Left colon (tissue), 2 donors: Measurements from ENCODE around the gene HPS3. TPM values are rescaled to one million over a fixed set of nuclear protein-coding genes. Genes with fewer than 3 reads are reported as not detected.
"Not testable (repeated sequence)": the region's sequence is repeated elsewhere in the genome, so short reads cannot be mapped to it uniquely, and the experiment has no call there.

Source experiments
- ATAC-seq: fragments of 200-7000 bp; cut with Tn5 transposase; one replicate; pipeline ENCODE4 v1.9.1; 2020; ENCODE audit warnings: mild to moderate bottlenecking, moderate library complexity
- DNase-seq, 2 donors: peaks; one replicate each; pipeline ENCODE4 v3.0.0-alpha.2; 2020
- intact Hi-C, 2 donors: fragments of 100-400 bp; cut with DNase I in 1 of 2; cut with micrococcal nuclease in 1 of 2; formaldehyde crosslinking; loops; one replicate each; pipeline versions ENCODE4 v1.11.2 to v1.14.0; 2022; cut with DNase I, micrococcal nuclease
- total RNA-seq, 2 donors: library from RNA; stranded (reverse); fragmentation: NEBNext Ultra II Directional; extraction: Animal tissue kit (Norgen Biotek cat#: 25700); gene quantifications; one replicate each; pipeline ENCODE4 v1.2.1, GENCODE V29; 2021
- donor health status: DM: no; HTN: no; CAD: no.
- donor health status: DM: yes; HTN: yes; CAD: no.

The HPS3 gene
- total RNA-seq, 2 donors from 2014 or later = 15.0 to 18.1 TPM

- intact Hi-C loops = no loop called here
- no peak for ATAC-seq
- DNase-seq = no peak
Observed at GRCh38 chr3:149179220-149179619, 49.8 kb downstream of the HPS3 start.

GRCh38 chr3:149180057-149180573 lies 50.7 kb downstream of the HPS3 start:
- DNase-seq (peak; percentile 37 to 60), ATAC-seq (no peak)
- intact Hi-C loops = no loop called here

DNA sequence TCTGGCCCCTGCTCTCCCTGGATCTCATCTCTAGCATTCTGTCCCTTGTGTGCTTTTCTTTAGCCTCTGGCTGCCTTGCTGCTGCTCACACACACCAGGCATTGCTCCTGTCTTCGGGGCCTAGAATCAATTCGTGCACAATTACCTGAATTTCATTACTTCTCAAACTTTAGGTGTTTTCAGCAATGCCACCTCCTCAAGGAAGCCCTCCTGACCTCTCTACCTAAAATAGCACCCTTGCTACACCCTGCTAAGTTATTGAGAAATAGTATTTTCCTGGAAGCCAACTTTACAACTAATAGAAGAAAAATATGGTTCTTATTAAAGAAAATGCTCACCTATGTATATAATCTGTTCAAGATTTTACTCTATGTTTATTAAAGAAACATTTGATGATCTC lies 51.7 kb downstream of the HPS3 start:
- ATAC-seq = no peak
- DNase-seq = no peak
- intact Hi-C loops = no loop called here

DNA sequence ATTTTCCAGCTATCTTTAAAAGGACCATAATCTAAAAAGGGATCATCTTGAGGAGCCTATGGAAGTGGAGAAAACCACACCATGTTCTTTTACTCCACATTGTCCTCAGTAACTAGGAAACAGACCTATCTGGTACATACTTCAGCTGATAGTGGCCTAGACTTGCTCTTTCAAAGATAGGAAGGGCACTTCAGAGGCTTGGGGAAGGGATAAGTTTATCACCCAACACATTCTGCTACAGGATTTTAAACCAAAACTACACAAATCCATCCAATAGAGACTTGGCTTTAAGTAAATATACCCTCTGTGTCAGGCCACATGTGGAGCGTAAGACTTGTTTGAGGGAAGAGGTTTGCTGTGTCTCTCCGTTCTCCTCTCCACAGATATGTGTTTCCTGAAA lies 56.8 kb downstream of the HPS3 start:
- DNase-seq (no peak), ATAC-seq (no peak)
- intact Hi-C loops = no loop called here

- ATAC-seq (no peak), DNase-seq (no peak)
- intact Hi-C loops = no loop called here
Observed at GRCh38 chr3:149186721-149187120, 57.3 kb downstream of the HPS3 start.

DNA sequence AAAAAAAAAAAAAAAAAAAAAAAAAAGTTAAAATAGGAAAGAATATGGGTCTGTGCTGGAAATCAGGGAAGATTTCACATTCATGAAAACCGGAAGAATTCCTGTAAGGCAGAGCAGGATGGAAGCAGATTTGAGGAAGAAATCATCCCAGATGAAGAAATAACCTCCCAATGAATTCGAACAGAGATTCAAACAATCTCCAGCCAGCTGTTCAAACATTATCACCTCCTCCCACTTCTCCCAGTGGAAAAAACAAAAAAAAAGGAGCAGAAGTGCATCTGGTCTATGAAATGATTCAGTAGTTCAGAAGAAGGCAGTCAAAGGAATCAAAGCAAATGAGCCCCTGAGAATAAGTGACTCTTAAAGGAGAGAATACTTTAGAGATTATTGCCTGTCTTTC lies 59.1 kb downstream of the HPS3 start:
- ATAC-seq = no peak
- intact Hi-C loops = no loop called here
- no peak for DNase-seq

DNA sequence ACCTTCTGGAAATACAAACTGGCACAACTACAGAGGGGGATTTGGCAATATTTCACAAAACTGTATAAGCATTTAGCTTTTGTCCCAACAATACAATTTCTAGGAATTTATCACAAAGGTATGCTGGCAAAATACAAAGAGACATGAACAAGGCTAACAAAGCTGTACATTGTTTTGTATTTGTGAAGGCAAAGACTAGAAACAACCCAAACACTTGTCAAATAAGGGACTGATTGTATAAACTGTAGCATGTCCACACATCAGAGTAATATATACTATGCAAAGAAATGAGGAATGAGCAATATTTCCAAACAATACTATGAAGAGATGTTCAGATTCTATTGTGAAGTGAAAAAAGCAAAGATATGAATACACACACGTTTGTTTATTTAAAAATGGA lies 65.8 kb downstream of the HPS3 start:
- DNase-seq (no peak), ATAC-seq (no peak)
- intact Hi-C loops = no loop called here

- DNase-seq, ATAC-seq, intact Hi-C loops: not testable (repeated sequence)
Observed at GRCh38 chr3:149196805-149197592, 67.6 kb downstream of the HPS3 start.

GRCh38 chr3:149197669-149198068 lies 68.2 kb downstream of the HPS3 start:
- ATAC-seq = no peak
- intact Hi-C loops = no loop called here
- no peak for DNase-seq

- DNase-seq (no peak), ATAC-seq (no peak)
- intact Hi-C loops = no loop called here
Observed at GRCh38 chr3:149198611-149199010, 69.2 kb downstream of the HPS3 start.

DNA sequence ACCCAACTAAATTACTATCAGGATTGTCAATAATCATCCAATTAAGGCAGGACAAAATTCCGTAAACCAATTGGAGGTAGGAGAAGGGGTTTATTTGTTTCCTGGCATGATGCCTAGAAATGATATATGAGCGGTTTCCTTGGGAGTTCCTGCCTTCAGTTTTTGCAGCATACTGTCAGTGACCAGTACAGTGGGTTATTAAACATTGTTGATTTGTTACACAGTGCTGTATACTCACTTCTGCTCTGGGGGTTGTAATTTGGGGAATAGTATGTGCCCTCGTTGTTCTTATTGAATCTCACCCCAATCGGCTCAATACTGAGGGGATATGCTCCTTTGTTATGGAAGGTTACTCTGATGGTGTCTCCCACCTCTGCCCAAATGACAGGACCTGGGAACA lies 70.0 kb downstream of the HPS3 start:
- no peak for ATAC-seq
- intact Hi-C loops = no loop called here
- no peak for DNase-seq

DNA sequence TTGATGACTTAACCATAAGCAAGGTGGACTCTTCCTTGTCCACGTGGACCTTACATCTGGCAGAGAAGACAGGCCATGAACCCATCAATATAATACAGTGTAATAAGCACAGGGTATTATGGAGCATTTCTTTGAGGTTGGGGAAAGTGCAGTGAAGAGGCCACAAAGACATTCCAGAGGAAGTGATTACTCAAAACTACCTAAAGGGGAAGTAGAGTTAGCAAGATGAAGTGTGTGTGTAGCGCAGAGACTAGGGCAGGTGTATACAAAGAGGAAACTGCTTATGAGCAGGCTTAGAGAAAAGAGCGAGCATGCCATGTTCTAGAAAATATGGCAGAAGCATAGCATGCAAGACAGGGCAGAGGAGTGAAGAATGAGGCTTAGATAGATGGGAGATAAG lies 74.3 kb downstream of the HPS3 start:
- ATAC-seq (no peak), DNase-seq (no peak)
- intact Hi-C loops = no loop called here

- intact Hi-C loops = no loop called here
- ATAC-seq (no peak), DNase-seq (no peak)
Observed at GRCh38 chr3:149204390-149204991, 75.1 kb downstream of the HPS3 start.

DNA sequence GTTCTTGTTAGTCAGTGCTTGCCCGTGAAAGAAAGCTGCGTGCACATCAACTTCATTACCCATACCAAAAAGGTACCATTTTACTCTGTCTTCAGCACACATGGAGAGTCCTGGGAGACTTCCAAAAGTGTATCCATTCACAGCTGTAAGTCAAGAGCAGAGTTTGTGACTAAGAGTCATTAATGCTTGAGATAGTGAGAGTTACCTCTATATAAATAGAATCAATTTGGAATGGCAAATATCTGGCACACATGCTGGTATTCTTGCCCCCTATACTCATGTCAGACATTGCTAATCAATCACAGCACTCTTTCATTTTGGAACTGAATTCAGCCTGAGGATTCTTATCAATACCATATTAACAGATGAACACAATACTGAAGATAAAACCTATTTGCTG lies 78.0 kb downstream of the HPS3 start:
- ATAC-seq (no peak), DNase-seq (no peak)
- intact Hi-C loops = no loop called here

GRCh38 chr3:149209431-149209830 lies 80.0 kb downstream of the HPS3 start:
- intact Hi-C loops = no loop called here
- ATAC-seq (no peak), DNase-seq (no peak)

GRCh38 chr3:149212386-149212785 lies 82.9 kb downstream of the HPS3 start:
- DNase-seq = no peak
- intact Hi-C loops = no loop called here
- ATAC-seq = no peak

DNA sequence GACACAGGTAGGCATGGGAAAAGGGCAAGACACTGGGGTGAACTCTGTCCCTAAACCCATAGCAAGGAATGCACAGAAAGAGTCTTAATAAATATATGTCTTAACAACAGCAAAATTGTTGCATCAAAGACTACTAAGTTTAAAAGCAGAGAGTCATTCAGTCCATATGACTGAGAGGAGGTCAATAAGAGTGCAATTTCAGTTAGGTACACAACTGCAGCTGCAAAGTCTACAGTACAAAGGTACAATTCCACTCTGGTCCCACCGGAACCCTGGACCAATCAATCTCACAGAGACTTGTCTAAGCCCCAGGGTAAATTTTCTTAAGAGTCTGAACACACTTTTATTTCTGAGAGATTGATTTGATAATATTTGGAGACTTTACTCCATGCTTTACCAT lies 85.3 kb downstream of the HPS3 start:
- peak; percentile 93 for ATAC-seq
- DNase-seq = no peak
- intact Hi-C loops = no loop called here

DNA sequence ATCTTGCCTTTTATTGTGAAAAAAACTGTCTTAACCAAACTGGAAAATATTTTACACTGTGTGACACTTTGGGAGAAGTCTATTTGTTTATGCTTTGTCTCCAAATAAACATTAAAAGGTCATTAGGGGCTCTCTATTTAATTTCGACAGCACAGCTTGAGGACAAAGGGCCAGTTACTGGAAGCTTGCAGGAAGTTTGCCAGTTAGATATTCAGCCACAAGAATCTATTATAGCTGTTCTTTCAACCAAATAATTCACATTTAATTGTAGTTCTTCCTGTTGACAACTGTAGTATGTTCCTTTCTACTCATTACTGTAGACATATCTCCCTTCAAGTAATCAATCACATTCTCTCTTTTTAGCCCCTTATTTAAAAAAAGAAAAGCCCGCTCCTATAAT lies 86.1 kb downstream of the HPS3 start:
- DNase-seq (no peak), ATAC-seq (no peak)
- intact Hi-C loops = no loop called here

- peak; percentile 73 for ATAC-seq
- intact Hi-C loops = no loop called here
- peak in 1 of 2 donors; percentile 50 for DNase-seq
Observed at GRCh38 chr3:149216193-149216869, 86.9 kb downstream of the HPS3 start.

DNA sequence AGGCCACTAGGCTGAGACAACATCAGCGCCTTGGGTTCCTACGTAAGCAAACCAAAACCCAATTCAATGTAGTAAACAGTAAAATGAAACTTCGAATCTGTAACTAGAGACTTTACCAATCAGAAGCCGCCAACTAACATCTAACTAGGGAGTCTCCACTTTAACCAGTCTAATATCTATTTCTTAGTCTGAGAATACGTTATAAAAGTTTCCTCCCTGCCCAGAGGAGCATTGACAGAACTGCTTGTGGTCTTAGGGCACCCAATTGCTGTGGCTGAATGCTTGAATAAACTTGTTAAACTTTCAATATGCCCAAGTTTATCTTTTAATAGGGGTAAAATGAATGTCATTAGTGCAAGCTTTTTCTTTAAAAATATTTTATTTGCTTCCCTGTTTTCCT lies 87.9 kb downstream of the HPS3 start:
- DNase-seq = no peak
- intact Hi-C loops = no loop called here
- ATAC-seq = no peak
